Measurements from ENCODE around the gene TVP23A. TPM values are rescaled to one million over a fixed set of nuclear protein-coding genes. Genes with fewer than 3 reads are reported as not detected.

The TVP23A gene
- total RNA-seq, 1 experiment from 2014 or later, result 3.1 TPM

DNA sequence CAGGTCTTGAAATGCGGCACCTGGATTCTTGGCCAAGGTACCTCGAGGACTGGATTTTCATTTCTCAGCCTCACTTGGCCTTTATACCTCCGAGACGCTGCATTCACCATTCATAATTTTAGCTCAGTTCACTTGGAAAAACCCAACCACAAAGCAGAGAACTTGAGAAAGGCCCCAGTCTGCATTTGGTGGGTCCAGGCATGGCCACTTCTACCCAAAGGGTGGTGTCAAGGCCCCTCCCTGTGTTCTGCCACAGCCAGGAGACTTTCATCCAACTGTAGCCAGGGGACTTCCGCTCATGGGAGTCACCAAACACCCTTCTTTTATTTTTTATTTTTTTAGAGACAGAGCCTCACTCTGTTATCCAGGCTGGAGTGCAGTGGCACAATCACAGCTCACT, 14.7 kb upstream of the TVP23A start:
- no peak overlapping the region for H3K27ac Mint-ChIP-seq
- H3K4ac ChIP-seq (ENCODE audit: low read depth, low read length), result no peak overlapping the region
- H3K9ac ChIP-seq (ENCODE audit: extremely low read depth, insufficient read length, low read length), result no peak overlapping the region
- no peak overlapping the region for H4K8ac ChIP-seq (replicated peaks; ENCODE audit: insufficient read length, low read depth, low read length)
- no peaks in the 10 kb centered on the region for H3K27me3 ChIP-seq (ENCODE audit: insufficient read depth, low read length)
- H2BK5ac ChIP-seq (ENCODE audit: insufficient read length, low read length), result no peak overlapping the region
- no peak overlapping the region for H3K14ac ChIP-seq (ENCODE audit: insufficient read depth, low read length)
- no peak overlapping the region for H3K18ac ChIP-seq (ENCODE audit: insufficient read length, low read depth, low read length)
- H3K4me2 ChIP-seq (ENCODE audit: insufficient read depth, insufficient read length, low read length), result no peak overlapping the region
- no peak overlapping the region for H4K5ac ChIP-seq (ENCODE audit: insufficient read length, low read depth, low read length)
- H3K23ac ChIP-seq (ENCODE audit: insufficient read length, low read depth, low read length), result no peak overlapping the region
- no peak overlapping the region for H2BK15ac ChIP-seq (ENCODE audit: low read depth, low read length)
- H2AK5ac ChIP-seq (ENCODE audit: insufficient read length, low read length), result no peak overlapping the region
- DNase-seq, result no peak
- H2BK20ac ChIP-seq (ENCODE audit: low read depth, low read length, poor library complexity, severe bottlenecking), result no peak overlapping the region
- peaks cover 10% of the 10 kb centered on the region for H3K27me3 Mint-ChIP-seq (ENCODE audit: low read depth)
- peaks cover 0 to 3% of the 10 kb centered on the region in 2 experiments; a peak in 1 of 5 replicates for H3K9me3 Mint-ChIP-seq
- no CpG with 5 or more reads among the region's 5 CpGs for WGBS (ENCODE audit: extremely low coverage, insufficient read length, low lambda C conversion rate)
- peaks cover 4 to 7% of the 10 kb centered on the region in 2 experiments; a peak in 3 of 4 replicates for H3K4me1 Mint-ChIP-seq
- no peak overlapping the region for H3K56ac ChIP-seq (ENCODE audit: insufficient read length, low read depth, low read length)
- no peak overlapping the region for H2AFZ ChIP-seq (ENCODE audit: low read length)
- H4K91ac ChIP-seq (ENCODE audit: insufficient read length, low read depth, low read length), result no peak overlapping the region
- no peaks in the 10 kb centered on the region for H3K36me3 Mint-ChIP-seq (ENCODE audit: insufficient read depth in 1 of 3, low read depth in 3 of 3)
- no peak overlapping the region for H2BK120ac ChIP-seq (ENCODE audit: low read depth, low read length, poor library complexity, severe bottlenecking)
- H2BK12ac ChIP-seq (ENCODE audit: insufficient read length, low read depth, low read length), result no peak overlapping the region
- H3K23me2 ChIP-seq (ENCODE audit: insufficient read length, low read depth, low read length, poor library complexity, severe bottlenecking), result no peaks in the 10 kb centered on the region
- no peaks in the 10 kb centered on the region for H3K9me3 ChIP-seq (ENCODE audit: control insufficient read depth, low read depth, low read length)
- no peaks in the 10 kb centered on the region for H3K4me1 ChIP-seq (ENCODE audit: insufficient read depth, low read length)
- no peaks in the 10 kb centered on the region for H4K20me1 ChIP-seq (ENCODE audit: control insufficient read depth, insufficient read depth, insufficient read length)
- H3K79me1 ChIP-seq (ENCODE audit: insufficient read depth, low read depth, low read length, poor library complexity, severe bottlenecking), result no peaks in the 10 kb centered on the region
- H3K79me2 ChIP-seq (ENCODE audit: insufficient read depth, low read length), result no peaks in the 10 kb centered on the region
- no peak overlapping the region for H3K27ac ChIP-seq (ENCODE audit: insufficient read length, low read depth, low read length)
- H3K4me3 Mint-ChIP-seq, result no peak overlapping the region
- TF ChIP-seq CTCF (conservative IDR thresholded peaks at IDR 0.05), result no peak
- H3T11ph ChIP-seq (ENCODE audit: low read length), result no peak overlapping the region
